ENCODE results near the gene C3orf38.

The C3orf38 gene

DNA sequence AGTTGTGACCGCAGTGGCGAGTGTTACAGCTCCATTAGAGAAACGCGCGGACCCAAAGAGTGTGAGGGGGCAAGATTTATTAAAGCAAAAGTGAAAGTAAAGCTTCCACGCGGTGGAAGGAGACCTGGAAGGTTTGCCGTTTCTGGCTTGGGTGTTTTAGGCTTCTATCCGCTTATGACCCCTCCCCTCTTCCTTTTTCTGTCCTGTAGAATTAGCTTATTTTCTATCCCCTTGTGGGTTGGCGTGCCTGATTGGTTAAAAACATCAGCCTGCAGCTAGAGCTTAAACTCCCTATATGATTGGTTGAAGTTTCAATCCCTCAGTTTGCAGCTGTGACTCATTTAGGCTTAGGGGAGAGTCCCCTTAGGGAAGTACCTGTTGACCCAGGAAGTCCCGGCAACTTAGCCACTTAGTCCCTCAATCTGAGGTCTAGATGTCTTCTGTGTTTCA is 39.6 kb downstream of the C3orf38 start:
- peak; percentile 78 for ATAC-seq
- Mint-ChIP-seq H3K36me3 (no peaks in the 10 kb centered on the region), H3K4me1 (peaks cover 10% of the 10 kb centered on the region), H3K4me3 (peak overlapping the region; percentile 20), H3K9me3 (peaks cover 9% of the 10 kb centered on the region), H3K27ac (no peak overlapping the region)
- no peak for DNase-seq (ENCODE audit: low spot score in 2 of 2)

DNA sequence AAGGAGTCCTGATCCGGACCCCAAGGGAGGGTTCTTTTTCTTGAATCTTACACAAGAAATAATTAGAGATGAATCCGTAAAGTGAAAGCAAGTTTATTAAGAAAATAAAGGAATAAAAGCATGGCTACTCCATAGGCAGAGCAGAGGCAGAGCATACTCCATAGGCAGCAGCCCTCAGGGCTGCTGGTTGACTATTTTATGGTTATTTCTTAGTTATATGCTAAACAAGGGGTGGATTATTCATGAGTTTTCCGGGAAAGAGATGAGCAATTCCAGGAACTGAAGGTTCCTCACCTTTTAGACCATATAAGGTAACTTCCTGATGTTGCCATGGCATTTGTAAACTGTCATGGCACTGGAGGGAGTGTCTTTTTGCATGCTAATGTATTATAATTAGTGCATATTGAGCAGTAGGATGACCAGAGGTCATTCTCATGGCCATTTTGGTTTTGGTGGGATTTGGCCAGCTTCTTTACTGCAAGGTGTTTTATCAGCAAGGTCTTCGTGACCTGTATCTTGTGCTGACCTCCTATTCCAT is 42.2 kb downstream of the C3orf38 start:
- Mint-ChIP-seq H3K27ac (no peak overlapping the region), H3K9me3 (peaks cover 2% of the 10 kb centered on the region), H3K4me1 (peaks cover 10% of the 10 kb centered on the region), H3K36me3 (no peaks in the 10 kb centered on the region), H3K4me3 (no peak overlapping the region)
- ATAC-seq (no peak), DNase-seq (ENCODE audit: low spot score in 2 of 2) (no peak)

DNA sequence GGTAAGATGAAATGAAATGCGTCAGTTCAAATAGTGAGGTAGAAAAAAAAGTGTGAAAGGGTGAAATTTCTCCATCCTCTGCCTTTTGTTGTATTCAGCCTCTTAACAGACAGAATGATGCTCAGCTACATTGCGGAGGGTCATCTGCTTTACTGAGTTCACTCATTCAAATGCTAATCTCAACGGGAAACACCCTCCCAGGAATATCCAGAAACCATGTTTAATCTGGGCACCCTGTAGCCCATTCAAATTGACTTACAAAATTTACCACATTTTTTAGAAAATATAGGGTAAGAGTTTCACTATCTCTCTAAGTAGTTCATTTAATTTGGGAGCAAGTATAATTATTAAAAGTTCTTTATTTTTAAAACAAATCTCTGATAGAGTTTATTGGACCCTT is 42.9 kb downstream of the C3orf38 start:
- Mint-ChIP-seq H3K4me1 (peaks cover 10% of the 10 kb centered on the region), H3K36me3 (no peaks in the 10 kb centered on the region), H3K9me3 (peaks cover 2% of the 10 kb centered on the region), H3K4me3 (no peak overlapping the region), H3K27ac (no peak overlapping the region)
- no peak for DNase-seq (ENCODE audit: low spot score in 2 of 2)
- ATAC-seq: no peak

DNA sequence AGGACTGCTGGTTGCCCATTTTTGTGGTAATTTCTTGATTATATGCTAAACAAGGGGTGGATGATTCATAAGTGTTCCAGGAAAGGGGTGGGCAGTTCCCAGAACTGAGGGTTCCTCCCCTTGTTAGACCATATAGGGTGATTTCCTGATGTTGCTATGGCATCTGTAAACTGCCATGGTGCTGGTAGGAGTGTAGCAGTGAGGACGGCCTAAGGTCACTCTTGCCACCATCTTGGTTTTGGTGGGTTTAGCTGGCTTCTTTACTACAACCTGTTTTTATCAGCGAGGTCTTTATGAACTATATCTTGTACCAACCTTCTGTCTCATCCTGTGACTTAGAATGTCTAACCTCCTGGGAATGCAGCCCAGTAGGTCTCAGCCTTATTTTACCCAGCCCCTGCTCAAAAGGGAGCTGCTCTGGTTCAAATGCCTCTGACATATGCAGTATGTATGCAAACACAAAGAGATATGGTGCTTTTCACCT is 46.2 kb downstream of the C3orf38 start:
- peak; percentile 65 for ATAC-seq
- Mint-ChIP-seq H3K9me3 (no peaks in the 10 kb centered on the region), H3K36me3 (no peaks in the 10 kb centered on the region), H3K4me1 (no peaks in the 10 kb centered on the region), H3K4me3 (no peak overlapping the region), H3K27ac (no peak overlapping the region)
- no peak for DNase-seq (ENCODE audit: low spot score in 2 of 2)

DNA sequence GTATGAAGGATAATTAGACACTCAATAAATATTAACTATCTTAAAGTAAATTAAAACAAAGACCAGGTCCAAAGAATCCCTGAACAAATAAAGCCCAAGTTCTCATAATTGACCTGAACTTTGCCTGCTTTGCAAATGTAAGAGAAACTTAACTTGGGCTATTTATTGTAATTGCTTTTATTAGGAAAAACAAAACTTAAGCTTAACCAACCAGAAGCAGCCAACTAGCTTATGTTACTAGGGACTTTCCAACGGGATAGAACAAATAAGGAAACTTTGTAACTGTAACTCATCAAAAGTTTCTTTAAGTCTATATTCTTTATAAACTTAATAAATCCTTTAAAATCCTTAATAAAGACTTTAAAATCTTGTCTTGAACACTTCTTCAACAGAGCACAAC is 48.4 kb downstream of the C3orf38 start:
- Mint-ChIP-seq H3K4me1 (no peaks in the 10 kb centered on the region), H3K36me3 (no peaks in the 10 kb centered on the region), H3K9me3 (no peaks in the 10 kb centered on the region), H3K4me3 (no peak overlapping the region), H3K27ac (no peak overlapping the region)
- ATAC-seq: no peak
- no peak for DNase-seq (ENCODE audit: low spot score in 2 of 2)

DNA sequence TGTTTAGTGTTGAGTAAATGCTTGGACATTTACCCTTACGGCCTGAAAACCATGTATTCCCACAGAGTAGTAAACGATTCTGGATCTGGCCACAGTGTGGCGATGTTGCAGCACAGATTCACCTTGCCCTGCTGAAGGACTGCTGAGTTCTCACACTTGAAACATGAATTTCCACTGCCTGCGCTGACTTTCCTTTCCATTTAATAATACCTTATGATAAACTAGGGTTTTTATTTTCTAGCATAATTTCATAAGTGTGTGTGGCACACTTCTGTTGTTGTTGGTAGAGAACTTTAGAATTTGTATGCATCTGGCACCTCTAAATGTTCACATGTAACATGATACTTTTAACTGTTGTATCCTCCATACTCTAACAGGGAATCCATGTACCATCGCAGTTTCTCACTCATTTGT is 53.9 kb downstream of the C3orf38 start:
- DNase-seq (ENCODE audit: low spot score in 2 of 2) (peak; percentile 24 to 69), ATAC-seq (peak; percentile 67)
- H3K4me3 Mint-ChIP-seq: no peak overlapping the region
- H3K9me3 Mint-ChIP-seq: no peaks in the 10 kb centered on the region
- peaks cover 6% of the 10 kb centered on the region for H3K4me1 Mint-ChIP-seq
- no peak overlapping the region for H3K27ac Mint-ChIP-seq
- H3K36me3 Mint-ChIP-seq: no peaks in the 10 kb centered on the region

Measured in stimulated activated effector memory CD8-positive, alpha-beta T cell treated with anti-CD3 and anti-CD28 coated beads, Interleukin-12 subunit alpha, Interleukin-12 subunit beta, amount 100 ng/mL, for 72 hours (primary cell).